Stromal cell of bone marrow (primary cell): Measurements from ENCODE around the gene COPB2.
A peak's percentile ranks its signal among the peaks of the same experiment; 100 is the strongest.
"Not testable (repeated sequence)": the region's sequence is repeated elsewhere in the genome, so short reads cannot be mapped to it uniquely, and the experiment has no call there.

Experiments
- DNase-seq: peaks from one replicate; pipeline ENCODE4 v3.0.0-alpha.2; 2012; ENCODE audit warnings: low read depth

The COPB2 gene

GRCh38 chr3:139389552-139390368 lies at the start of gene COPB2:
TSS of gene COPB2 (minus strand) at chr3:139389647. CDS start at chr3:139389550, 97 bp downstream.
- peak; percentile 98 for DNase-seq

- DNase-seq: peak; percentile 15
These were observed 45.4 kb upstream of the COPB2 start for GRCh38 chr3:139434764-139435307.

GRCh38 chr3:139434228-139434627 lies 44.8 kb upstream of the COPB2 start:
- DNase-seq: no peak

- DNase-seq: no peak
These were observed 43.6 kb upstream of the COPB2 start for GRCh38 chr3:139433089-139433488.

- no peak for DNase-seq
These were observed 41.0 kb upstream of the COPB2 start for GRCh38 chr3:139430493-139430892.

- DNase-seq: peak; percentile 57
These were observed 38.0 kb upstream of the COPB2 start for GRCh38 chr3:139427283-139428060.

- DNase-seq: no peak
These were observed 36.4 kb upstream of the COPB2 start for GRCh38 chr3:139425745-139426400.

- DNase-seq: no peak
These were observed 33.8 kb upstream of the COPB2 start for GRCh38 chr3:139423232-139423631.

GRCh38 chr3:139421460-139421859 lies 32.0 kb upstream of the COPB2 start:
- DNase-seq: no peak

GRCh38 chr3:139421040-139421439 lies 31.6 kb upstream of the COPB2 start:
- no peak for DNase-seq

GRCh38 chr3:139418144-139418543 lies 28.7 kb upstream of the COPB2 start:
- no peak for DNase-seq

- DNase-seq: no peak
These were observed 26.8 kb upstream of the COPB2 start for GRCh38 chr3:139416275-139416674.

GRCh38 chr3:139414608-139415224 lies 25.3 kb upstream of the COPB2 start:
- DNase-seq: no peak

GRCh38 chr3:139412891-139413290 lies 23.4 kb upstream of the COPB2 start:
- DNase-seq: not testable (repeated sequence)

GRCh38 chr3:139401155-139401554 lies 11.7 kb upstream of the COPB2 start:
- not testable (repeated sequence) for DNase-seq

GRCh38 chr3:139396707-139397106 lies 7.3 kb upstream of the COPB2 start:
- no peak for DNase-seq

- peak; percentile 17 for DNase-seq
These were observed 4.7 kb upstream of the COPB2 start for GRCh38 chr3:139394116-139394515.

GRCh38 chr3:139388821-139389551 lies 461 bp downstream of the COPB2 start:
- no peak for DNase-seq

GRCh38 chr3:139388077-139388476 lies 1.4 kb downstream of the COPB2 start:
- no peak for DNase-seq

- DNase-seq: not testable (repeated sequence)
These were observed 7.2 kb downstream of the COPB2 start for GRCh38 chr3:139382291-139382690.

GRCh38 chr3:139380575-139380974 lies 8.9 kb downstream of the COPB2 start:
- no peak for DNase-seq
